Common myeloid progenitor, CD34-positive (primary cell): ENCODE data around the gene MYO3A.

Source experiments
- CTCF ChIA-PET: fragments of 350-600 bp; sonication (Branson Sonifier 250); formaldehyde crosslinking; loops from one replicate; lab custom pipeline; 2021; ENCODE audit warnings: antibody characterized with exemption; lab: Charles Lee
- POLR2A ChIA-PET: fragments of 350-600 bp; sonication (Branson Sonifier 250); formaldehyde crosslinking; loops from one replicate; lab custom pipeline; 2021; ENCODE audit warnings: antibody characterized with exemption; lab: Charles Lee
- DNase-seq, 3 donors: peaks; one replicate each; pipeline versions ENCODE4 v3.0.0 to v3.0.0-alpha.2; 2013
- H3K27ac ChIP-seq, 2 experiments: 1 replicate in 1 of 2; 2 replicates in 1 of 2; pipeline ENCODE4 v1.7.0; 2013; ENCODE audit warnings: inconsistent platforms in 2 of 2, low read length in 2 of 2, mild to moderate bottlenecking in 2 of 2, low read depth in 1 of 2, moderate library complexity in 1 of 2; ENCODE audit not compliant: severe bottlenecking in 2 of 2, insufficient read depth in 1 of 2, poor library complexity in 1 of 2
- H3K27me3 ChIP-seq, 5 experiments: replicated peaks in 2 of 5; 1 replicate in 3 of 5; 2 replicates in 2 of 5; pipeline versions ENCODE4 v1.6.1 to v1.7.0; 2013; ENCODE audit warnings: low read length in 4 of 5, mild to moderate bottlenecking in 2 of 5, moderate library complexity in 2 of 5, inconsistent platforms in 1 of 5; ENCODE audit not compliant: insufficient read depth in 5 of 5, control insufficient read depth in 4 of 5
- H3K36me3 ChIP-seq, 4 experiments: 1 replicate in 2 of 4; 2 replicates in 2 of 4; pipeline versions ENCODE4 v1.6.1 to v1.7.0; 2013; ENCODE audit warnings: low read length in 3 of 4, control low read depth in 1 of 4, mild to moderate bottlenecking in 1 of 4; ENCODE audit not compliant: control insufficient read depth in 4 of 4, insufficient read depth in 4 of 4
- H3K4me1 ChIP-seq, 4 experiments: 1 replicate in 3 of 4; 2 replicates in 1 of 4; pipeline versions ENCODE4 v1.6.1 to v1.7.1; 2013; ENCODE audit warnings: low read length in 3 of 4, mild to moderate bottlenecking in 3 of 4, control low read depth in 1 of 4, inconsistent platforms in 1 of 4, moderate library complexity in 1 of 4; ENCODE audit not compliant: control insufficient read depth in 4 of 4, insufficient read depth in 4 of 4; ENCODE audit errors: control extremely low read depth in 1 of 4
- H3K4me3 ChIP-seq, 7 experiments: 1 replicate in 4 of 7; 2 replicates in 3 of 7; pipeline versions ENCODE4 v1.5.1 to v1.7.0; 2013; ENCODE audit warnings: mild to moderate bottlenecking in 7 of 7, low read length in 6 of 7, moderate library complexity in 6 of 7, inconsistent platforms in 2 of 7, low read depth in 2 of 7, control low read depth in 1 of 7; ENCODE audit not compliant: insufficient read depth in 4 of 7, control insufficient read depth in 1 of 7; ENCODE audit errors: extremely low read depth in 1 of 7
- H3K9me3 ChIP-seq, 5 experiments: 1 replicate in 4 of 5; 2 replicates in 1 of 5; pipeline versions ENCODE4 v1.6.1 to v1.7.1; 2013; ENCODE audit warnings: low read length in 4 of 5, mild to moderate bottlenecking in 2 of 5, inconsistent platforms in 1 of 5, low read depth in 1 of 5, moderate library complexity in 1 of 5; ENCODE audit not compliant: control insufficient read depth in 4 of 5, insufficient read depth in 2 of 5; ENCODE audit errors: control extremely low read depth in 1 of 5
- WGBS: methylation state at CpG from one replicate; pipeline ENCODE4 v1.1.5; 2013; ENCODE audit not compliant: insufficient coverage; 5-methylcytosine and 5-hydroxymethylcytosine counted together

The MYO3A gene

DNA sequence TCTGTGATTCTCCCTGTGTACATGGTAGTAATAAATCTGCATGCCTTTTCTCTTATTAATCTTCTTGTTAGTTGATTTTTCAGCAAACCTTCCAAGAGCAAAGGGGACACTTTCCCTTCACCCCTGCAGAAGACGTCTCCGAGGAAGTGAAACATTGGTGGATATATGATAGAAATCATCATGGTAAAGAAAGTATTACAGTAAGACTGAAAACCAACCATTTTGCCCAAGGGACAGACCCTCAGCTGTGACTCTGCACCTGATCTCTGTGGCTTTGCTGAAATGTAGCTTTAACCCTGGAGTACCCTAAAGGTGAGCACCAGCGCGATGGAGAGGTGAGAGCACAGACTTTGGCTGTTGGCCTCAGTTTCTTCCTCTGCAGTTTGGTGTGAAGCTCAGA is 32.8 kb upstream of the MYO3A start:
- Histone ChIP-seq H3K9me3 (no peaks in the 10 kb centered on the region), H3K4me3 (no peak overlapping the region), H3K36me3 (no peaks in the 10 kb centered on the region), H3K27me3 (peaks cover 0 to 2% (median 0%) of the 10 kb centered on the region in 5 experiments), H3K4me1 (no peaks in the 10 kb centered on the region), H3K27ac (no peak overlapping the region)
- WGBS = 92% methylated on average over 2 of the region's 4 CpGs
- ChIA-PET CTCF (no interaction called here), POLR2A (no interaction called here)
- DNase-seq = no peak

DNA sequence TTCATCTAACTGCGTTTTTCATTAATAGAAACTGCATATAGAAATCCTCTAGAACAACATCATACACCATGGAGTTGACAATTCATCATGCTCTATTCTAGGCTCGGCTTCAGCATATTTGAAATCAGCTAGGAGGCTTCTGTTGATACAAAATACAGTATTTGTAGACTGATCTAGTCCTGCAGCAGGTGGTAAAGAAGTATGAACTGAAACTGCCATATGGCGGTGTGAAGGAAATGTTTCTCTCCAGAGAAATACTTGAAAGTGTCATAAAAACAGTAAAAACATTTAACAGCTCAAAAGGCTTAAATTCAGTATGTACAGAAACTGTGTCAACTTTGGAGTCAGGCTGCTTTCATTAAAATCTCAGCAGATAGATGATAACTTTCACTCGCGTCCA is 32.0 kb upstream of the MYO3A start:
- H3K36me3 ChIP-seq = no peaks in the 10 kb centered on the region
- H3K9me3 ChIP-seq = no peaks in the 10 kb centered on the region
- H3K4me1 ChIP-seq = no peaks in the 10 kb centered on the region
- H3K27me3 ChIP-seq = peaks cover 0 to 2% (median 0%) of the 10 kb centered on the region in 5 experiments
- ChIA-PET CTCF (no interaction called here), POLR2A (no interaction called here)
- 90% methylated on average over 2 of the region's 5 CpGs for WGBS
- H3K27ac ChIP-seq = no peak overlapping the region
- no peak for DNase-seq
- no peak overlapping the region for H3K4me3 ChIP-seq

DNA sequence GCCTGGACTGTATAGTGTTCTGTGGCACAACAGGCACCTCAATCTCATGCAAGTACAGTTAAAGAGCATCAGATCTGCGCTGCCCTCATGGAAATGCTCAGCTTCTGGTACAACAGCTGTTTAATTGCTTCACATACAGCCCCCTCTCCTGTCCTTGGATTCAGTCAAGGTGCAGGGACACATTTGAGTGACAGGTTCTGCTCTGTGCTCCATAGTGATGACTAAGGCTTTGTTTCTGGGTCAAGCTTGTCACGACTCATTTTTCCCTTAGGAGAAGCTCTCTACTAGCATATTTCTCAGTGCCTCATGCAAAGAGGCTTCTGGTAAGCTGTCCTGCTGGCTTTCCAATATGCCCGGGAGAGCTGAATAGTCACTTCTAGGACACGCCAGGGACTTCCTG is 26.8 kb upstream of the MYO3A start:
- Histone ChIP-seq H3K27me3 (no peaks in the 10 kb centered on the region), H3K4me1 (no peaks in the 10 kb centered on the region), H3K36me3 (no peaks in the 10 kb centered on the region), H3K9me3 (no peaks in the 10 kb centered on the region), H3K4me3 (no peak overlapping the region), H3K27ac (no peak overlapping the region)
- no peak for DNase-seq
- CTCF ChIA-PET = no interaction called here
- POLR2A ChIA-PET = no interaction called here
- WGBS = 100% methylated on average over 1 of the region's 4 CpGs

DNA sequence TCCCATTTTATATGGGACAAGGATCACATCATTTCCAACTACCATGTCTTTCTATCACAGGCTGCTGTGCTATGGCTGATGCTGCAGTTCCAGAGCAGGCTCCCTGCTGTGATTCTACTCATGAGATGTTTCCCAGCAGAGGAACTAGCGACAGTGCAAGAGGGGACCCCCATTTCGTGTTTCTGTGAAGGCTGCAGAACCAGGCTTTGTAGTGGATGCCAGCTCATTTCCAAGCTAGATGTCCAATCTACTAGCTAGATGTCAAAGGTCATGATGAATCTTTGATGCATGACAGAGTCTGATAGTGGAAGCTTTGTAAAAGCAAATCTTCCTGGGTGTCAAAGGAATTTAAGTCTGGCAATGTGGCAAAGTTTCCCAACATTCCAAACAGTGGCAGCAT is 21.2 kb upstream of the MYO3A start:
- Histone ChIP-seq H3K4me3 (no peak overlapping the region), H3K4me1 (no peaks in the 10 kb centered on the region), H3K27ac (no peak overlapping the region), H3K9me3 (no peaks in the 10 kb centered on the region), H3K27me3 (peaks cover 0 to 5% (median 0%) of the 10 kb centered on the region in 5 experiments), H3K36me3 (no peaks in the 10 kb centered on the region)
- ChIA-PET CTCF (interaction anchor here (0.9 kb wide), 1 partner anchor 28 kb away, joined by 3 read pairs; no protein-coding TSS in a partner anchor), POLR2A (no interaction called here)
- 80% methylated on average over 1 of the region's 2 CpGs for WGBS
- no peak for DNase-seq

DNA sequence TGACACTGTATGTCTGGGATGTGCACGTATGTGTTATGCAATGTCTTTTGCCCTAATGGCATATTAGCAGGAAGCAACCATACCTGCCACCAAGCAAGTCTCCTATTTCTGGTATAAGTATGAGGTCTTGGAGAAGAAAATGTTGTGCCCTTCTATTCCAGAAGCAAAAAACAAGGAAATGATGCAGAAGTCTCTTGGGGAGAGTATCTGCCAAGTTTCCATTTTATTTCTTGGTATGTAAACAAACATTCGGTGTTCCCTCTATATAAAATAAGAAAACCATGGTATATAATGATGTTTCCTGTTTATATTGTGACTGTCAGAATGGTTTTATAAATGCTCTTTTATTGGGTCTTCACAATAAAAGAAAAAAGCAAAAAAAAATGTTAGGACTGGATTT is 19.3 kb upstream of the MYO3A start:
- Histone ChIP-seq H3K27ac (no peak overlapping the region), H3K36me3 (no peaks in the 10 kb centered on the region), H3K4me1 (no peaks in the 10 kb centered on the region), H3K4me3 (no peak overlapping the region), H3K9me3 (no peaks in the 10 kb centered on the region), H3K27me3 (peaks cover 0 to 5% (median 0%) of the 10 kb centered on the region in 5 experiments)
- ChIA-PET CTCF (no interaction called here), POLR2A (no interaction called here)
- WGBS = no CpG with 5 or more reads among the region's 2 CpGs
- no peak for DNase-seq

DNA sequence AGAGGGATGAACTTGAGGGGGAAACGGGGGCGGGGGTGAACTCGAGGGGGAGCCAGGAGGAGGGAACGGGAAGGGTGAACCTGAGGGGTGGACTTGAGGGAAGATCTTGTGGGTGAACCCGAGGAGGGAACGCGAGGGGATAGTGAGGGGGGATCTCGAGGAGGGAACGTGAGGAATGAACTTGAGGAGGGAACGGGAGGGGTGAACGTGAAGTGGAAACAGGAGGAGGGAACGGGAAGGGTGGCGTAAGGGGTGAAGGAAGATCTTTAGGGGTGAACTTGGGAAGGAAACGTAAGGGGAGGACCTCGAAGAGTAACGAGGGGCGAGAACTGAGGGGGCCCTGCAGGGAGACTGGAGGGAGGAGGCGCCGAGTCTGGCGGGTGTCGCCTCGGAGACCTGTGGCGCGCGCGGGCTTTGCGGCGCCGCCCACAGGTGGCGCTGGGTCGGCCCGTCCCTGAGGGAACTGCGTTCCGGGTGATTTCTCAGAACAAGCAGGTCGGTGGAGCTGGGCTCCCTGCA is 651 bp downstream of the MYO3A start:
- peaks cover 2 to 15% (median 7%) of the 10 kb centered on the region in 4 experiments for H3K4me1 ChIP-seq
- CTCF ChIA-PET = no interaction called here
- H3K4me3 ChIP-seq = peak overlapping the region in 6 of 7 experiments; percentile 35 to 71 (median 58)
- POLR2A ChIA-PET = no interaction called here
- no peaks in the 10 kb centered on the region for H3K36me3 ChIP-seq
- DNase-seq = peak; percentile 33 to 55 (median 50)
- H3K27ac ChIP-seq = no peak overlapping the region
- WGBS = 0% methylated on average over 34 of the region's 35 CpGs
- no peaks in the 10 kb centered on the region for H3K9me3 ChIP-seq
- peaks cover 12 to 64% (median 21%) of the 10 kb centered on the region in 5 experiments for H3K27me3 ChIP-seq

DNA sequence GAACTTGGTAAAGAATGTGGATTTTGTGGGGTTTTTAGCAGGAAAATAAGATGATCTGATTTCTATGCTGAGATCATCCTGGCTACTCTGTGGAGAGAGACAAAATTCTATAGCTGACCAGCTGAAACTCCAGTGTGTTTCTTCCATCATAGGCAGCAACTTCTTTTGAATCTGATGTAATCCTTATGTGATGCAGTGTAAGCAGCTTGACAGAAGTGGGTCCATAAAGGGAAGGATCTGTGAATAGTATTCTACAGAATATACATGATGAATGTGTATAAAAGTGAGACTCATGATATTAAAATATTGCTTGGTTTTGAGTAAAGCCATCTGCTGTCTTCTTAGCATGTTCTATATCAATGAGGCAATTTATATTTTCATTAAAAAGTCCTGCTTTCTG is 4.4 kb downstream of the MYO3A start:
- ChIA-PET POLR2A (no interaction called here), CTCF (no interaction called here)
- Histone ChIP-seq H3K36me3 (no peaks in the 10 kb centered on the region), H3K27me3 (peaks cover 11 to 65% (median 21%) of the 10 kb centered on the region in 5 experiments), H3K9me3 (no peaks in the 10 kb centered on the region), H3K4me1 (peaks cover 2 to 15% (median 7%) of the 10 kb centered on the region in 4 experiments), H3K4me3 (no peak overlapping the region), H3K27ac (no peak overlapping the region)
- no peak for DNase-seq
